Glomerular visceral epithelial cell (primary cell): ENCODE data around the gene KLF3.

Source experiments
- DNase-seq: peaks from one replicate; pipeline ENCODE4 v3.0.0-alpha.2; 2016; ENCODE audit errors: extremely low spot score

KLF3 gene

GRCh38 chr4:38738940-38739803 is 75.2 kb downstream of the KLF3 start:
- no peak for DNase-seq

- no peak for DNase-seq
Measured at GRCh38 chr4:38740303-38740702, 76.3 kb downstream of the KLF3 start.

GRCh38 chr4:38743866-38744265 is 79.9 kb downstream of the KLF3 start:
- DNase-seq = no peak

GRCh38 chr4:38745881-38746280 is 81.9 kb downstream of the KLF3 start:
- no peak for DNase-seq

- no peak for DNase-seq
Measured at GRCh38 chr4:38747629-38748028, 83.6 kb downstream of the KLF3 start.

- no peak for DNase-seq
Measured at GRCh38 chr4:38749336-38749735, 85.3 kb downstream of the KLF3 start.
